BLaER1 (cell line): ENCODE measurements around the gene SLC48A1.

Experiments used
- H3K27ac ChIP-seq: shearing (Covaris generic); formaldehyde crosslinking; 2 replicates; pipeline ENCODE4 v1.8.1; 2022
- H3K27me3 ChIP-seq: shearing (Covaris generic); formaldehyde crosslinking; 2 replicates; pipeline ENCODE4 v1.8.1; 2022
- H3K36me3 ChIP-seq: shearing (Covaris generic); formaldehyde crosslinking; 2 replicates; pipeline ENCODE4 v1.8.1; 2022
- H3K4me1 ChIP-seq: shearing (Covaris generic); formaldehyde crosslinking; 2 replicates; pipeline ENCODE4 v1.8.1; 2022
- H3K4me2 ChIP-seq: shearing (Covaris generic); formaldehyde crosslinking; 2 replicates; pipeline ENCODE4 v1.8.1; 2022
- H3K4me3 ChIP-seq: shearing (Covaris generic); formaldehyde crosslinking; 2 replicates; pipeline ENCODE4 v1.8.1; 2022
- H3K9ac ChIP-seq: shearing (Covaris generic); formaldehyde crosslinking; 2 replicates; pipeline ENCODE4 v1.8.1; 2022
- H3K9me3 ChIP-seq: shearing (Covaris generic); formaldehyde crosslinking; 2 replicates; pipeline ENCODE4 v1.8.1; 2022
- H4K20me1 ChIP-seq: shearing (Covaris generic); formaldehyde crosslinking; 2 replicates; pipeline ENCODE4 v1.8.1; 2022
- Cebpa-rat ChIP-seq: shearing (Covaris generic); IDR thresholded peaks from 2 replicates; pipeline ENCODE4 v1.8.1; 2022

The SLC48A1 gene

GRCh38 chr12:47767216-47767724, 5.8 kb upstream of the SLC48A1 start:
- no peak overlapping the region for H3K4me3 ChIP-seq
- H3K36me3 ChIP-seq: no peaks in the 10 kb centered on the region
- no peak for TF ChIP-seq Cebpa-rat
- no peaks in the 10 kb centered on the region for H4K20me1 ChIP-seq
- no peaks in the 10 kb centered on the region for H3K27me3 ChIP-seq
- peaks cover 59% of the 10 kb centered on the region for H3K4me1 ChIP-seq
- H3K9ac ChIP-seq: no peak overlapping the region
- H3K9me3 ChIP-seq: no peaks in the 10 kb centered on the region
- H3K27ac ChIP-seq: no peak overlapping the region
- peak overlapping the region; percentile 47 for H3K4me2 ChIP-seq

GRCh38 chr12:47768323-47768811, 4.7 kb upstream of the SLC48A1 start:
- Histone ChIP-seq H4K20me1 (no peaks in the 10 kb centered on the region), H3K4me2 (no peak overlapping the region), H3K27me3 (no peaks in the 10 kb centered on the region), H3K9ac (no peak overlapping the region), H3K27ac (no peak overlapping the region), H3K4me3 (no peak overlapping the region), H3K36me3 (no peaks in the 10 kb centered on the region), H3K9me3 (no peaks in the 10 kb centered on the region), H3K4me1 (peaks cover 54% of the 10 kb centered on the region)
- TF ChIP-seq Cebpa-rat: no peak

GRCh38 chr12:47769234-47770085, 3.6 kb upstream of the SLC48A1 start:
- Histone ChIP-seq H3K27ac (no peak overlapping the region), H3K9me3 (no peaks in the 10 kb centered on the region), H3K4me3 (no peak overlapping the region), H3K4me2 (no peak overlapping the region), H4K20me1 (peaks cover 1% of the 10 kb centered on the region), H3K4me1 (peaks cover 52% of the 10 kb centered on the region), H3K27me3 (no peaks in the 10 kb centered on the region), H3K36me3 (no peaks in the 10 kb centered on the region), H3K9ac (no peak overlapping the region)
- no peak for TF ChIP-seq Cebpa-rat

- no peak overlapping the region for H3K4me3 ChIP-seq
- TF ChIP-seq Cebpa-rat: peak; percentile 94
- no peaks in the 10 kb centered on the region for H3K9me3 ChIP-seq
- H3K27ac ChIP-seq: no peak overlapping the region
- H3K9ac ChIP-seq: no peak overlapping the region
- no peaks in the 10 kb centered on the region for H3K27me3 ChIP-seq
- peaks cover 7% of the 10 kb centered on the region for H4K20me1 ChIP-seq
- H3K4me2 ChIP-seq: no peak overlapping the region
- no peaks in the 10 kb centered on the region for H3K36me3 ChIP-seq
- H3K4me1 ChIP-seq: peaks cover 53% of the 10 kb centered on the region
These were observed 2.8 kb upstream of the SLC48A1 start for GRCh38 chr12:47770086-47770726.

GRCh38 chr12:47771304-47771703, 1.7 kb upstream of the SLC48A1 start:
- H4K20me1 ChIP-seq: peaks cover 18% of the 10 kb centered on the region
- no peak overlapping the region for H3K4me3 ChIP-seq
- H3K27ac ChIP-seq: no peak overlapping the region
- H3K4me1 ChIP-seq: peaks cover 53% of the 10 kb centered on the region
- H3K9me3 ChIP-seq: no peaks in the 10 kb centered on the region
- TF ChIP-seq Cebpa-rat: no peak
- no peak overlapping the region for H3K9ac ChIP-seq
- H3K4me2 ChIP-seq: no peak overlapping the region
- no peaks in the 10 kb centered on the region for H3K27me3 ChIP-seq
- H3K36me3 ChIP-seq: no peaks in the 10 kb centered on the region

GRCh38 chr12:47772094-47772660, 861 bp upstream of the SLC48A1 start:
- no peak for TF ChIP-seq Cebpa-rat
- Histone ChIP-seq H3K9me3 (no peaks in the 10 kb centered on the region), H3K27me3 (no peaks in the 10 kb centered on the region), H3K36me3 (no peaks in the 10 kb centered on the region), H3K4me2 (peak overlapping the region; percentile 94), H3K9ac (no peak overlapping the region), H3K27ac (no peak overlapping the region), H3K4me1 (peaks cover 53% of the 10 kb centered on the region), H3K4me3 (0 out of 2 replicates have a peak overlapping the region, but pooled peaks have one; percentile 83), H4K20me1 (peaks cover 20% of the 10 kb centered on the region)

- Histone ChIP-seq H3K4me3 (peak overlapping the region; percentile 83), H4K20me1 (peaks cover 23% of the 10 kb centered on the region), H3K27ac (no peak overlapping the region), H3K9me3 (no peaks in the 10 kb centered on the region), H3K36me3 (no peaks in the 10 kb centered on the region), H3K4me1 (peaks cover 53% of the 10 kb centered on the region), H3K9ac (peak overlapping the region; percentile 82; the same call in 1 of the 2 replicates), H3K4me2 (peak overlapping the region; percentile 94), H3K27me3 (no peaks in the 10 kb centered on the region)
- TF ChIP-seq Cebpa-rat: no peak
These were observed 338 bp upstream of the SLC48A1 start for GRCh38 chr12:47772738-47773061.

GRCh38 chr12:47773858-47774580, 981 bp downstream of the SLC48A1 start:
- TF ChIP-seq Cebpa-rat: no peak

GRCh38 chr12:47774663-47775062, 1.6 kb downstream of the SLC48A1 start:
- peak overlapping the region; percentile 39; the same call in 1 of the 2 replicates for H3K4me3 ChIP-seq
- H3K9me3 ChIP-seq: no peaks in the 10 kb centered on the region
- H3K4me1 ChIP-seq: peaks cover 67% of the 10 kb centered on the region
- no peaks in the 10 kb centered on the region for H3K27me3 ChIP-seq
- peak overlapping the region; percentile 94 for H3K4me2 ChIP-seq
- peak overlapping the region; percentile 78 for H3K27ac ChIP-seq
- TF ChIP-seq Cebpa-rat: no peak
- peaks cover 41% of the 10 kb centered on the region for H4K20me1 ChIP-seq
- no peaks in the 10 kb centered on the region for H3K36me3 ChIP-seq
- H3K9ac ChIP-seq: no peak overlapping the region

More at GRCh38 chr12:47773858-47774580, 981 bp downstream of the SLC48A1 start:
- H3K9me3 ChIP-seq: no peaks in the 10 kb centered on the region
- no peaks in the 10 kb centered on the region for H3K36me3 ChIP-seq
- H3K4me2 ChIP-seq: peak overlapping the region; percentile 94
- H3K27ac ChIP-seq: peak overlapping the region; percentile 82
- H3K9ac ChIP-seq: peak overlapping the region; percentile 82
- H3K4me3 ChIP-seq: peak overlapping the region; percentile 83
- H3K4me1 ChIP-seq: peaks cover 61% of the 10 kb centered on the region
- peaks cover 36% of the 10 kb centered on the region for H4K20me1 ChIP-seq
- H3K27me3 ChIP-seq: no peaks in the 10 kb centered on the region
